Liver (tissue), 3 donors: ENCODE results near the gene HUNK.

Experiments used
- HNF4G ChIP-seq: IDR thresholded peaks from 2 replicates; pipeline ENCODE4 v1.6.1; 2016; ENCODE audit warnings: antibody characterized with exemption
- TF ChIP-seq, protein P1 (sequence below): fragments of 150-350 bp; IDR thresholded peaks from 2 replicates; pipeline ENCODE4 v1.5.1; 2017; ENCODE audit warnings: improper control_type of control experiment, low read depth, low read length; ENCODE audit not compliant: missing input control
- donor health status: healthy.
- donor health status: healthy.

DNA sequence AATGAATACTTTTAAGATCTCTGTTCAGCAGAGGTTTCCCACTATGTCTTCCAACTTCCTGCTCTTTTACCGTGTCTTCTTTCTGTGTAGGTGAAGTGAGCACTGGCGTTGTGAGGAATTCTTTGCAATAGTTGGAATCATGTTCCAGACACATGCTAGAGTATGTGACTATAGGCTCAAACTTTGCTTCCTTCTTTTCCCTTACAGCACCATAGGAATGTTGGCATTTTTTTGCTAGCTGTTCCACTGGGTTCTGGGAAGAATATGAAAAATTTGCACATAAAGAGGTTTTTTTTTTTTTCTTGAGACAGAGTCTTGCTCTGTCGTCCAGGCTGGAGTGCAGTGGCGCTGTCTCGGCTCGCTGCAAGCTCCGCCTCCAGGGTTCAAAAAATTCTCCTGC, 15.7 kb upstream of the HUNK start:
- TF ChIP-seq HNF4G, result no peak
- TF ChIP-seq, protein P1, sequence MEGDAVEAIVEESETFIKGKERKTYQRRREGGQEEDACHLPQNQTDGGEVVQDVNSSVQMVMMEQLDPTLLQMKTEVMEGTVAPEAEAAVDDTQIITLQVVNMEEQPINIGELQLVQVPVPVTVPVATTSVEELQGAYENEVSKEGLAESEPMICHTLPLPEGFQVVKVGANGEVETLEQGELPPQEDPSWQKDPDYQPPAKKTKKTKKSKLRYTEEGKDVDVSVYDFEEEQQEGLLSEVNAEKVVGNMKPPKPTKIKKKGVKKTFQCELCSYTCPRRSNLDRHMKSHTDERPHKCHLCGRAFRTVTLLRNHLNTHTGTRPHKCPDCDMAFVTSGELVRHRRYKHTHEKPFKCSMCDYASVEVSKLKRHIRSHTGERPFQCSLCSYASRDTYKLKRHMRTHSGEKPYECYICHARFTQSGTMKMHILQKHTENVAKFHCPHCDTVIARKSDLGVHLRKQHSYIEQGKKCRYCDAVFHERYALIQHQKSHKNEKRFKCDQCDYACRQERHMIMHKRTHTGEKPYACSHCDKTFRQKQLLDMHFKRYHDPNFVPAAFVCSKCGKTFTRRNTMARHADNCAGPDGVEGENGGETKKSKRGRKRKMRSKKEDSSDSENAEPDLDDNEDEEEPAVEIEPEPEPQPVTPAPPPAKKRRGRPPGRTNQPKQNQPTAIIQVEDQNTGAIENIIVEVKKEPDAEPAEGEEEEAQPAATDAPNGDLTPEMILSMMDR, result no peak
